NT2/D1 (cell line): ENCODE measurements around the gene TBCD.

ENCODE experiments used
- DNase-seq: peaks from one replicate; pipeline ENCODE4 v3.0.0-alpha.2; 2011; ENCODE audit warnings: low read depth, low spot score
- H3K27me3 ChIP-seq: 2 replicates; pipeline ENCODE4 v1.6.0; 2011; ENCODE audit warnings: mild to moderate bottlenecking; ENCODE audit not compliant: insufficient read length, insufficient read depth
- H3K36me3 ChIP-seq: 2 replicates; pipeline ENCODE4 v1.6.1; 2011; ENCODE audit warnings: mild to moderate bottlenecking, low read length, mixed read lengths; ENCODE audit not compliant: insufficient read depth, insufficient read length
- H3K4me1 ChIP-seq: 2 replicates; pipeline ENCODE4 v1.5.1; 2011; ENCODE audit not compliant: insufficient read depth, insufficient read length
- H3K4me3 ChIP-seq: 2 replicates; pipeline ENCODE4 v1.5.1; 2011; ENCODE audit warnings: low read depth; ENCODE audit not compliant: insufficient read length
- H3K9ac ChIP-seq: 2 replicates; pipeline ENCODE4 v1.6.0; 2011; ENCODE audit warnings: low read depth; ENCODE audit not compliant: insufficient read length
- H3K9me3 ChIP-seq: 2 replicates; pipeline ENCODE4 v1.5.1; 2011; ENCODE audit warnings: mild to moderate bottlenecking, low read length; ENCODE audit not compliant: insufficient read depth
- SUZ12 ChIP-seq: IDR thresholded peaks from 2 replicates; pipeline ENCODE4 v1.6.1; 2011; ENCODE audit not compliant: insufficient read length, insufficient read depth; ENCODE audit errors: extremely low read depth
- YY1 ChIP-seq: IDR thresholded peaks from 2 replicates; pipeline ENCODE4 v1.6.1; 2011; ENCODE audit not compliant: insufficient read length, insufficient read depth
- ZNF274 ChIP-seq: IDR thresholded peaks from 2 replicates; pipeline ENCODE4 v1.6.1; 2011; ENCODE audit warnings: mild to moderate bottlenecking, low read depth, low read length

The TBCD gene

DNA sequence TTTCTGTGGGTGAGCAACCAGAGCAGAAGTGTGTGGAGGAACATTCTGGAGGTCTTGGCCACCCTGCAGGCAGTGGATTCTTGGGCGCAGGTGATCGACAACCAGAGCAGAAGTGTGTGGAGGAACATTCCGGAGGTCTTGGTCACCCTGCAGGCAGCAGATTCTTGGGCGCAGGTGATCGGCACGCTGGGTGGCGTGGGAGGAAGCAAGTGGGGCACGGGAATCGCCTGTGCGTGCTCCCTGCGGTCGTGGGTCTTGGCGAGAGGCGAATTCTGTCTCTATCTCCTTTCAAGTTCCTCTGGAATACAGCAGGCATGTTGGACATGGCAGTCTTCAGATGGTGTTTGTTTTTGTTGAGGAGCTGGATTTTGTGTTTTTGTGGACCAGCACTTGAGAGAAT is 118.7 kb downstream of the TBCD start:
- Histone ChIP-seq H3K36me3 (peaks cover 43% of the 10 kb centered on the region), H3K9ac (no peak overlapping the region), H3K4me3 (no peak overlapping the region), H3K9me3 (no peaks in the 10 kb centered on the region), H3K27me3 (no peaks in the 10 kb centered on the region), H3K4me1 (peaks cover 11% of the 10 kb centered on the region)
- no peak for DNase-seq
- TF ChIP-seq SUZ12 (no peak), YY1 (no peak), ZNF274 (no peak)

DNA sequence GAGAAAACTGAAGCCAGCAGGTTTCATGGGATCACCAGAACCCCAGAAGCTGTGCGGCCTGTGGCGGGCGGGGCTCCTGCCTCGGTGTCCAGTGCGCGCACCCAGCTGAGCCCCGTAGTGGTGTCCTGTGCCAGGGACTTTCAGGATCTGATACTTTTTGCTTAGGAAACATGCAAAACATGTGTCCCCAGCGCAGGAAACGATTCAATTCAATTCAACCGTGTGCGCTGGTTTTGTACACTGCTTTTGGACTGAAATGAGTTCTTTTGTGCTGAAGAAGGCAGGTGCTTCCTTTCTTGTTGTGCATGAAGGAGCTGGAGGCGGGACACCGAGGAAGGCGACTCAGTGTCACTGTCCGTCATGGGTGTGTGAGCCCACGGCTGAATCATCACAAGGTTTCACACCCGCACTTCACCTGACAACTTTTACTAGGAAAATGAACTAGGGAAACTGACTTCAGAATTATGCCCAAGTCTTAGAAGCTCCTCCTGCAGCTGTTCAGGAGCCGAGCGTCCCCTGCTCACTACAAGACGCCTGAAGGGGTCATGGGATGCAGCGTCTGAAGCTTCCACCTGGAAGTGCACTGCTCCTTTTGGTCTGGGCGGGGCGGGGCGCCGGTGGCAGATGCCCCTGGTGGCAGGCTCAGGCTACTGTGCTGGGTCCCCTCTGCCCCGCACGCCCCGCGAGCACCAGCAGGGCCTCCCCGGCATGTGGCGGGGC is 119.4 kb downstream of the TBCD start:
- Histone ChIP-seq H3K27me3 (no peaks in the 10 kb centered on the region), H3K9ac (no peak overlapping the region), H3K4me1 (peaks cover 8% of the 10 kb centered on the region), H3K4me3 (no peak overlapping the region), H3K36me3 (peaks cover 43% of the 10 kb centered on the region), H3K9me3 (no peaks in the 10 kb centered on the region)
- no peak for DNase-seq
- TF ChIP-seq YY1 (no peak), SUZ12 (no peak), ZNF274 (no peak)

GRCh38 chr17:82871776-82872561 is 120.1 kb downstream of the TBCD start:
- H3K36me3 ChIP-seq, result peaks cover 38% of the 10 kb centered on the region
- H3K4me3 ChIP-seq, result no peak overlapping the region
- TF ChIP-seq SUZ12 (no peak), ZNF274 (no peak), YY1 (no peak)
- H3K4me1 ChIP-seq, result peaks cover 6% of the 10 kb centered on the region
- H3K27me3 ChIP-seq, result no peaks in the 10 kb centered on the region
- no peak for DNase-seq
- H3K9me3 ChIP-seq, result no peaks in the 10 kb centered on the region
- H3K9ac ChIP-seq, result no peak overlapping the region

GRCh38 chr17:82872591-82873520 is 121.0 kb downstream of the TBCD start:
- DNase-seq, result no peak
- H3K4me3 ChIP-seq, result no peak overlapping the region

DNA sequence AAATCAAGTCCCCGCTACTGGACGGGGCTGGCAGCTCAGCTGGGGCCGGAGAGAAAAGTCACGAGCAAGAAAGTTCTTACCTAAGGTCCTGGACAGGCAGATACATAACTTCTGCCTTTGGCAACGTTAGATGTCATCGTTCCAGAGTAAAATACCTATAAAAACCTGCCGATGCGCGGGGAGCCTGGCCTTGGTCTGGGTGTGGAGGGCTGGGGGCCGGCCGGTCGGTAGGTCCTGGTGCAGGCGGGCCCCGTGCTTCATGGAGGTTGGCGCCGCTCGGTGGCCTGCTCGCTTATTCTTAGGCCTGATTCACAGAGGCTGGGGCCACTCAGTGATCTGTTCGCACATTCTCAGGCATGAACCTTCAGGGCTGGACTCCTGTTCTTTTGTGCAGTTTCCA is 121.7 kb downstream of the TBCD start:
- TF ChIP-seq SUZ12 (no peak), ZNF274 (no peak), YY1 (no peak)
- Histone ChIP-seq H3K27me3 (no peaks in the 10 kb centered on the region), H3K4me3 (no peak overlapping the region), H3K4me1 (peaks cover 6% of the 10 kb centered on the region), H3K9ac (no peak overlapping the region), H3K36me3 (peaks cover 39% of the 10 kb centered on the region), H3K9me3 (no peaks in the 10 kb centered on the region)
- DNase-seq, result no peak

More at GRCh38 chr17:82872591-82873520, 121.0 kb downstream of the TBCD start:
- no peak overlapping the region for H3K9ac ChIP-seq
- H3K27me3 ChIP-seq, result no peaks in the 10 kb centered on the region
- TF ChIP-seq ZNF274 (no peak), SUZ12 (no peak), YY1 (no peak)
- H3K4me1 ChIP-seq, result peaks cover 6% of the 10 kb centered on the region
- peaks cover 34% of the 10 kb centered on the region for H3K36me3 ChIP-seq
- no peaks in the 10 kb centered on the region for H3K9me3 ChIP-seq

GRCh38 chr17:82874011-82874835 is 122.4 kb downstream of the TBCD start:
- no peak for DNase-seq
- TF ChIP-seq YY1 (no peak), ZNF274 (no peak), SUZ12 (no peak)
- Histone ChIP-seq H3K4me1 (peaks cover 6% of the 10 kb centered on the region), H3K27me3 (no peaks in the 10 kb centered on the region), H3K9ac (no peak overlapping the region), H3K36me3 (peaks cover 44% of the 10 kb centered on the region), H3K9me3 (no peaks in the 10 kb centered on the region), H3K4me3 (no peak overlapping the region)
